ENCODE results near the gene PRKAR1A. TPM values are rescaled to one million over a fixed set of nuclear protein-coding genes. Genes with fewer than 3 reads are reported as not detected.

PRKAR1A gene
- polyA plus RNA-seq, 1 experiment: 282 TPM

DNA sequence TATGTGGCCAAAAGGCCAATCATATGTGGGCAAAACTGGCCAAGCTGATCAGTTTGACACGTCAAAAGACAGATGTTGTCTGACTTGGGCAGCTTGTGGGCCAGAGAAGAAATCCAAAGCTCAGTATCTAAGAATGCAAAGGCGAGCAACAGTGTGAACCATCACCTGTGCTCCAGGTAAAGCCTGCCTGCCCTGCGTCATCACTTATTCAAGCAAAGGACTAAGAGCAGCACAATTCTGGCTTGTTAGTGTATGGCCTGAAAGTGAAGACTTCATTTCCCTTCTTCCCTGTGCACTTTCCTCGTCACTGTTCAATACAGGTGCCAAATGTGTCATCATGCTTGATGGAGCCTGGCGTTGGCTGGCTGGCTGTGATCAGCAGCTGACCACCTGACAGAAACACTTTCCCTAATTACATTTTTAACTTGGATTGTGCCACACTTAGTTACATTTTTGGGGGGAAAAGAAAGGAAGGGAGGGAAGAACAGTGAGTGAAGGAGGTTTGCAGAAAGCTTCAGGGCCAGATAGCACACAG is 84.2 kb downstream of the PRKAR1A start:
- ChIA-PET CTCF (interaction anchor here (0.6 kb wide), 1 partner anchor 106 kb away, joined by 4 read pairs; no protein-coding TSS in a partner anchor), POLR2A (no interaction called here)
- Histone ChIP-seq H3K27me3 (ENCODE audit: control insufficient read depth, insufficient read depth, low read length) (peaks cover 33% of the 10 kb centered on the region), H3K9me3 (ENCODE audit: control insufficient read depth, insufficient read depth, low read length) (no peaks in the 10 kb centered on the region; the same call in 1 of the 2 replicates), H3K27ac (ENCODE audit: low read depth, low read length) (no peak overlapping the region), H3K4me3 (ENCODE audit: low read depth, low read length) (no peak overlapping the region)
- TF ChIP-seq, protein P1, sequence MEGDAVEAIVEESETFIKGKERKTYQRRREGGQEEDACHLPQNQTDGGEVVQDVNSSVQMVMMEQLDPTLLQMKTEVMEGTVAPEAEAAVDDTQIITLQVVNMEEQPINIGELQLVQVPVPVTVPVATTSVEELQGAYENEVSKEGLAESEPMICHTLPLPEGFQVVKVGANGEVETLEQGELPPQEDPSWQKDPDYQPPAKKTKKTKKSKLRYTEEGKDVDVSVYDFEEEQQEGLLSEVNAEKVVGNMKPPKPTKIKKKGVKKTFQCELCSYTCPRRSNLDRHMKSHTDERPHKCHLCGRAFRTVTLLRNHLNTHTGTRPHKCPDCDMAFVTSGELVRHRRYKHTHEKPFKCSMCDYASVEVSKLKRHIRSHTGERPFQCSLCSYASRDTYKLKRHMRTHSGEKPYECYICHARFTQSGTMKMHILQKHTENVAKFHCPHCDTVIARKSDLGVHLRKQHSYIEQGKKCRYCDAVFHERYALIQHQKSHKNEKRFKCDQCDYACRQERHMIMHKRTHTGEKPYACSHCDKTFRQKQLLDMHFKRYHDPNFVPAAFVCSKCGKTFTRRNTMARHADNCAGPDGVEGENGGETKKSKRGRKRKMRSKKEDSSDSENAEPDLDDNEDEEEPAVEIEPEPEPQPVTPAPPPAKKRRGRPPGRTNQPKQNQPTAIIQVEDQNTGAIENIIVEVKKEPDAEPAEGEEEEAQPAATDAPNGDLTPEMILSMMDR (IDR thresholded peaks at IDR 0.05; ENCODE audit: low read depth, low read length): no peak
- DNase-seq (ENCODE audit: low read depth, low spot score): no peak

DNA sequence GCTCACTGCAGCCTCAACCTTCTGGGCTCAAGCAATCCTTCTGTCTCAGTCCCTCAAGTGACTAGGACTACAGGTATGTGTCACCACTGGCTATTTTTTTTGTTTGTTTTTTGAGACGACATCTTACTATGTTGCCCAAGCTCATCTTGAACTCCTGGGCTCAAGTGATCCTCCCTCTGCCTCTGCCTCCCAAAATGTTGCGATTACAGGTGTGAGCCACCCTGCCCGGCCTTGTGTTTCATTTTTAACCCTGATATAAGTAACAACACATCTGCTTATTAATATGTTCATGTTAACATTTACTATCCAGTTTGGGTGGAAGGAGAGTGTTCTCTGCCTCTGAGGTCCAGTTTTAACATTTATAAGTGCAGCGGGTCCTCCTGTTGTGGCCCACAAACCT is 85.8 kb downstream of the PRKAR1A start:
- TF ChIP-seq, protein P1 (IDR thresholded peaks at IDR 0.05; ENCODE audit: low read depth, low read length): no peak
- Histone ChIP-seq H3K27ac (ENCODE audit: low read depth, low read length) (no peak overlapping the region), H3K27me3 (ENCODE audit: control insufficient read depth, insufficient read depth, low read length) (peaks cover 42% of the 10 kb centered on the region), H3K4me3 (ENCODE audit: low read depth, low read length) (no peak overlapping the region), H3K9me3 (ENCODE audit: control insufficient read depth, insufficient read depth, low read length) (no peaks in the 10 kb centered on the region; the same call in 1 of the 2 replicates)
- POLR2A ChIA-PET: no interaction called here
- no peak for DNase-seq (ENCODE audit: low read depth, low spot score)
- CTCF ChIA-PET: no interaction called here

DNA sequence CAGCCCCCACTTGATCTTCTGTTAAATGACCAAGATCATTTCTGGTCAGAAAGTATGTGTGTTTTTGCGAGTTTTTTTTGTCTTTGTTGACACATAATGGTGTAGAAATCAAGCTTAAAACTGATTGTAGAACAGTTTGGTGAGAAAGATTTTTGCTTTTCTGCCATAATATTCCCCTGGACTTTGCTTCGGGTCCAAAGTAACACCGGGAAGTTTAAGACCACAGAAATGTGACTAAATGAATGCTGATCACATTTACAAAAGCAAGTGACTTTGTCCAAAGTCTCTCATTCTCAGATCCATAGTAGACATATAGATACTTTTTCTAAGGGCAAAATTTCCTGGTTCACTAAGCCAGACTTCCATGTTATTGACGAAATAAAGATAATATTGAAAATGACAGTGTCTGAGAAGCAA is 86.3 kb downstream of the PRKAR1A start:
- TF ChIP-seq, protein P1 (IDR thresholded peaks at IDR 0.05; ENCODE audit: low read depth, low read length): no peak
- ChIA-PET CTCF (no interaction called here), POLR2A (no interaction called here)
- Histone ChIP-seq H3K27ac (ENCODE audit: low read depth, low read length) (no peak overlapping the region), H3K27me3 (ENCODE audit: control insufficient read depth, insufficient read depth, low read length) (peaks cover 46% of the 10 kb centered on the region), H3K4me3 (ENCODE audit: low read depth, low read length) (no peak overlapping the region), H3K9me3 (ENCODE audit: control insufficient read depth, insufficient read depth, low read length) (no peaks in the 10 kb centered on the region; the same call in 1 of the 2 replicates)
- DNase-seq (ENCODE audit: low read depth, low spot score): no peak

DNA sequence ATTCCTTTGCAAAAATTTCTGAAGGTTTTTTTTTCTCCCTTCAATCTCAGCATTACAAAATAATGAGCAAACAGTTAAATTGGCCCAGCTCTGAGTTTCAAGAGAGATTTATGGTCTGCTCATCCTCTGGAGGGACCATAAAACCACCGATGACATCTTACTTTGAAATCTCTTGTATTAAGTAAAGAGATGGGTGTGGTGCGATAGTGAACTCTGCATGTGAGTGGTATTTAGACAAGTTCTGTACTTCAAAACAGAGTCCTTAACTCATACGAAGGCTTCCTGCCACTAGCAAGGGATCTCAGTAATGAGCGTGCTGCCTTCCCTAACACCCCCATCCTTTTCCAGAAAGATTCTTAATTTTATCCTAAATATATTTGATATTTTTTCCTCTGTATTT is 86.9 kb downstream of the PRKAR1A start:
- Histone ChIP-seq H3K27me3 (ENCODE audit: control insufficient read depth, insufficient read depth, low read length) (peaks cover 46% of the 10 kb centered on the region), H3K4me3 (ENCODE audit: low read depth, low read length) (no peak overlapping the region), H3K27ac (ENCODE audit: low read depth, low read length) (no peak overlapping the region), H3K9me3 (ENCODE audit: control insufficient read depth, insufficient read depth, low read length) (no peaks in the 10 kb centered on the region; the same call in 1 of the 2 replicates)
- CTCF ChIA-PET: no interaction called here
- POLR2A ChIA-PET: no interaction called here
- TF ChIP-seq, protein P1 (IDR thresholded peaks at IDR 0.05; ENCODE audit: low read depth, low read length): no peak
- DNase-seq (ENCODE audit: low read depth, low spot score): no peak

DNA sequence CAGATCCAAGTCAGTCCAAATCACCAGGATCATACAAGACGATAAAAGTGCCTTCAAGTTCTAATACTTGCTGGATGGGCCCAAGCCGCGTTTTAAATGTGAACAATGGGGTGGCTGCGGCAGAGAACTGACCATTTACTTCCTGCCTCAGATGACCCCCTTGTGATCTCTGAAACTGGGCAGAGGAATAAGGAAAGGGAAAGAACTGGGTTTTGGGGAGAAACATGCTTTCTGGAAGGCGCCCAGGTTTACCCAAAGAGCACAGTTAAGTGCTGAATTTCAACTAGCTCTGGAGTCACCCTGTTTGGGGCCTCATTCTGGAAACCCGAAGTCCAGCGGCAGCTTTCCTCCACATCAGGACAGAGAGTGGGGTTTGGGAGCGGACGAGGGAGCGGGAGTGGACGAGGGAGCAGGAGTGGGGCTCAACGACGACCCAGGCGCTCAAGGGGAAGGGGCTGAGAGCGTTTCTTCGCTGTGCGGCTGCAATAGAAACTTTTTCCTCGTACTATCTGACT is 87.4 kb downstream of the PRKAR1A start:
- no peak for DNase-seq (ENCODE audit: low read depth, low spot score)
- Histone ChIP-seq H3K4me3 (ENCODE audit: low read depth, low read length) (no peak overlapping the region), H3K27me3 (ENCODE audit: control insufficient read depth, insufficient read depth, low read length) (peaks cover 46% of the 10 kb centered on the region), H3K27ac (ENCODE audit: low read depth, low read length) (no peak overlapping the region), H3K9me3 (ENCODE audit: control insufficient read depth, insufficient read depth, low read length) (no peaks in the 10 kb centered on the region; the same call in 1 of the 2 replicates)
- POLR2A ChIA-PET: no interaction called here
- TF ChIP-seq, protein P1 (IDR thresholded peaks at IDR 0.05; ENCODE audit: low read depth, low read length): no peak
- CTCF ChIA-PET: no interaction called here
